D721Med (cell line): ENCODE measurements around the gene ZBTB5.
"Not testable (repeated sequence)": the region's sequence is repeated elsewhere in the genome, so short reads cannot be mapped to it uniquely, and the experiment has no call there.

Source experiments
- DNase-seq: peaks from one replicate; pipeline ENCODE4 v3.0.0; 2011; ENCODE audit warnings: low spot score; ENCODE audit not compliant: insufficient read length
- FAIRE-seq: peaks from 2 replicates; lab custom pipeline; 2011; peaks lifted over from hg19 to GRCh38; lab: Jason Lieb, UNC
- CTCF ChIP-seq: IDR thresholded peaks from 2 replicates; pipeline ENCODE4 v1.5.1; 2012; ENCODE audit warnings: mild to moderate bottlenecking, control low read depth; ENCODE audit not compliant: insufficient read depth; ENCODE audit errors: missing control alignments

Gene ZBTB5

GRCh38 chr9:37485389-37486255, 20.4 kb upstream of the ZBTB5 start, which contains the start of gene POLR1E:
Gene POLR1E (plus strand): TSS chr9:37485948. CDS start chr9:37486048, 100 bp downstream.
- FAIRE-seq, result no peak
- no peak for TF ChIP-seq CTCF
- peak; percentile 96 for DNase-seq

- TF ChIP-seq CTCF, result peak; percentile 4
- FAIRE-seq (no peak), DNase-seq (no peak)
Observed at GRCh38 chr9:37480759-37481158, 15.5 kb upstream of the ZBTB5 start.

- FAIRE-seq, DNase-seq: not testable (repeated sequence)
Observed at GRCh38 chr9:37477987-37478619, 12.9 kb upstream of the ZBTB5 start.

- not testable (repeated sequence) for DNase-seq, FAIRE-seq
Observed at GRCh38 chr9:37477443-37477842, 12.2 kb upstream of the ZBTB5 start.

GRCh38 chr9:37476930-37477329, 11.7 kb upstream of the ZBTB5 start:
- no peak for TF ChIP-seq CTCF
- DNase-seq (no peak), FAIRE-seq (no peak)

- FAIRE-seq (no peak), DNase-seq (no peak)
- TF ChIP-seq CTCF, result no peak
Observed at GRCh38 chr9:37474438-37474837, 9.2 kb upstream of the ZBTB5 start.

- DNase-seq, FAIRE-seq: not testable (repeated sequence)
Observed at GRCh38 chr9:37473982-37474381, 8.7 kb upstream of the ZBTB5 start.

GRCh38 chr9:37471942-37472684, 6.9 kb upstream of the ZBTB5 start:
- no peak for FAIRE-seq
- no peak for TF ChIP-seq CTCF
- no peak for DNase-seq
